Esophagus (tissue), 2 donors: Measurements from ENCODE around the gene SFRP5. TPM values are rescaled to one million over a fixed set of nuclear protein-coding genes. Genes with fewer than 3 reads are reported as not detected.

Experiments
- H3K27ac ChIP-seq, 2 donors: one replicate each; pipeline ENCODE4 v1.5.1; 2013; ENCODE audit warnings: low read depth in 2 of 2, mild to moderate bottlenecking in 2 of 2, inconsistent platforms in 1 of 2, low read length in 1 of 2, moderate library complexity in 1 of 2
- H3K27me3 ChIP-seq, 2 donors: one replicate each; pipeline ENCODE4 v1.6.1; 2013; ENCODE audit warnings: low read length in 2 of 2, control low read depth in 1 of 2, mild to moderate bottlenecking in 1 of 2; ENCODE audit not compliant: insufficient read depth in 2 of 2, control insufficient read depth in 1 of 2
- H3K36me3 ChIP-seq, 2 donors: one replicate each; pipeline ENCODE4 v1.6.1; 2013; ENCODE audit warnings: low read length in 1 of 2; ENCODE audit not compliant: control insufficient read depth in 2 of 2, insufficient read depth in 2 of 2
- H3K4me1 ChIP-seq, 2 donors: one replicate each; pipeline ENCODE4 v1.6.1; 2013; ENCODE audit warnings: low read length in 1 of 2; ENCODE audit not compliant: control insufficient read depth in 2 of 2, insufficient read depth in 2 of 2
- H3K4me3 ChIP-seq, 2 donors: one replicate each; pipeline ENCODE4 v1.5.1; 2013; ENCODE audit warnings: low read length in 2 of 2, mild to moderate bottlenecking in 2 of 2, low read depth in 1 of 2, moderate library complexity in 1 of 2
- H3K9me3 ChIP-seq, 2 donors: one replicate each; pipeline ENCODE4 v1.6.1; 2013; ENCODE audit warnings: mild to moderate bottlenecking in 2 of 2, low read depth in 1 of 2, low read length in 1 of 2, moderate library complexity in 1 of 2; ENCODE audit not compliant: control insufficient read depth in 2 of 2, insufficient read depth in 1 of 2
- WGBS, 2 donors: extraction: QIAGEN DNeasy Blood & Tissue Kit; methylation state at CpG; one replicate each; pipeline ENCODE4 v1.1.7; 2013; 5-methylcytosine and 5-hydroxymethylcytosine counted together
- polyA plus RNA-seq, 2 donors: library from polyadenylated mRNA; stranded (reverse); fragments of 200-250 nt; gene quantifications; one replicate each; pipeline ENCODE4 v1.2.3, GENCODE V29; 2013
- donor health status: healthy with polysubstance abuse.
- donor health status: Bipolar disorder and iron deficiency.

Gene SFRP5
- polyA plus RNA-seq, 2 donors, result 0.65 to 0.88 TPM

GRCh38 chr10:97718178-97718577 is 53.6 kb downstream of the SFRP5 start:
- peaks cover 2 to 18% of the 10 kb centered on the region in 2 donors for H3K4me1 ChIP-seq
- no peaks in the 10 kb centered on the region for H3K36me3 ChIP-seq
- no peaks in the 10 kb centered on the region for H3K9me3 ChIP-seq
- H3K4me3 ChIP-seq, result no peak overlapping the region
- no peaks in the 10 kb centered on the region for H3K27me3 ChIP-seq
- WGBS, 2 donors, result 46 to 58% methylated on average over 6 of the region's 6 CpGs
- peak overlapping the region; percentile 44 to 84 for H3K27ac ChIP-seq

- 87% methylated on average over 7 of the region's 7 CpGs for WGBS, 2 donors
- no peaks in the 10 kb centered on the region for H3K36me3 ChIP-seq
- H3K27ac ChIP-seq, result peak overlapping the region in 1 of 2 donors; percentile 84
- no peaks in the 10 kb centered on the region for H3K27me3 ChIP-seq
- no peak overlapping the region for H3K4me3 ChIP-seq
- H3K9me3 ChIP-seq, result no peaks in the 10 kb centered on the region
- H3K4me1 ChIP-seq, result peaks cover 2 to 18% of the 10 kb centered on the region in 2 donors
Observed at GRCh38 chr10:97717627-97718026, 54.2 kb downstream of the SFRP5 start.

Other genes starting within 250 kb of the SFRP5 start
- under 1 TPM; 0.43 to 0.46 TPM for gene ANKRD2, start 199.2 kb downstream of the SFRP5 start, polyA plus RNA-seq
- 1 to 10 TPM in 1 of 2 donors, under 1 TPM in 1; 0.78 to 1.4 TPM for gene HOGA1, start 187.6 kb downstream of the SFRP5 start, polyA plus RNA-seq
- gene C10orf62, start 182.3 kb downstream of the SFRP5 start, polyA plus RNA-seq, result under 1 TPM in 1 of 2 donors, not detected in 1; 0.10 TPM
- gene MORN4, start 138.5 kb downstream of the SFRP5 start, polyA plus RNA-seq, result 1 to 10 TPM; 1.1 to 1.8 TPM
- gene PI4K2A, start 131.3 kb downstream of the SFRP5 start, polyA plus RNA-seq, result 10 to 100 TPM; 11.5 to 19.9 TPM
- gene AVPI1, start 84.8 kb downstream of the SFRP5 start, polyA plus RNA-seq, result 10 to 100 TPM in 1 of 2 donors, 1 to 10 TPM in 1; 9.8 to 15.3 TPM
- 1 to 10 TPM; 6.4 to 9.6 TPM for gene MARVELD1, start 58.3 kb downstream of the SFRP5 start, polyA plus RNA-seq
- gene ZFYVE27, start 34.9 kb downstream of the SFRP5 start, polyA plus RNA-seq, result 10 to 100 TPM in 1 of 2 donors, 1 to 10 TPM in 1; 9.6 to 14.3 TPM
- 1 to 10 TPM; 1.7 to 2.2 TPM for gene GOLGA7B, start 77.8 kb upstream of the SFRP5 start, polyA plus RNA-seq